AG04450 (cell line): ENCODE data around the gene ADH4. TPM values are rescaled to one million over a fixed set of nuclear protein-coding genes. Genes with fewer than 3 reads are reported as not detected.

ENCODE experiments used
- CTCF ChIA-PET: fragments of 300-600, 350-600 bp; formaldehyde crosslinking; extraction: SDS; loops from one replicate; lab custom pipeline; 2022; ENCODE audit warnings: antibody characterized with exemption, inconsistent platforms; lab: Charles Lee
- POLR2A ChIA-PET: fragments of 350-600 bp; formaldehyde crosslinking; extraction: SDS; loops from one replicate; lab custom pipeline; 2021; ENCODE audit warnings: antibody characterized with exemption, inconsistent platforms; lab: Yijun Ruan, JAX
- DNase-seq: peaks from one replicate; pipeline ENCODE4 v3.0.0-alpha.2; 2011; ENCODE audit warnings: low read depth, low spot score
- H3K27ac ChIP-seq: one replicate; pipeline ENCODE4 v1.5.1; 2012; ENCODE audit warnings: low read depth, low read length, control low read depth
- H3K27me3 ChIP-seq: one replicate; pipeline ENCODE4 v1.6.0; 2012; ENCODE audit warnings: low read length; ENCODE audit not compliant: control insufficient read depth, insufficient read depth
- H3K4me3 ChIP-seq: 2 replicates; pipeline ENCODE4 v1.5.1; 2011; ENCODE audit warnings: mild to moderate bottlenecking, low read depth, low read length, control low read depth
- H3K9me3 ChIP-seq: 2 replicates; pipeline ENCODE4 v1.5.1; 2012; ENCODE audit warnings: low read length; ENCODE audit not compliant: control insufficient read depth, insufficient read depth
- polyA plus RNA-seq: library from polyadenylated mRNA; depleted of rRNA; stranded (reverse); fragments of >200 nt; gene quantifications from 2 replicates; pipeline ENCODE4 v1.2.3, GENCODE V29; 2011
- TF ChIP-seq, protein P1 (sequence below): IDR thresholded peaks from 2 replicates; pipeline ENCODE4 v1.5.1; 2011; ENCODE audit warnings: low read depth, low read length, control low read depth, inconsistent platforms

ADH4 gene
- polyA plus RNA-seq, 1 experiment: not detected

DNA sequence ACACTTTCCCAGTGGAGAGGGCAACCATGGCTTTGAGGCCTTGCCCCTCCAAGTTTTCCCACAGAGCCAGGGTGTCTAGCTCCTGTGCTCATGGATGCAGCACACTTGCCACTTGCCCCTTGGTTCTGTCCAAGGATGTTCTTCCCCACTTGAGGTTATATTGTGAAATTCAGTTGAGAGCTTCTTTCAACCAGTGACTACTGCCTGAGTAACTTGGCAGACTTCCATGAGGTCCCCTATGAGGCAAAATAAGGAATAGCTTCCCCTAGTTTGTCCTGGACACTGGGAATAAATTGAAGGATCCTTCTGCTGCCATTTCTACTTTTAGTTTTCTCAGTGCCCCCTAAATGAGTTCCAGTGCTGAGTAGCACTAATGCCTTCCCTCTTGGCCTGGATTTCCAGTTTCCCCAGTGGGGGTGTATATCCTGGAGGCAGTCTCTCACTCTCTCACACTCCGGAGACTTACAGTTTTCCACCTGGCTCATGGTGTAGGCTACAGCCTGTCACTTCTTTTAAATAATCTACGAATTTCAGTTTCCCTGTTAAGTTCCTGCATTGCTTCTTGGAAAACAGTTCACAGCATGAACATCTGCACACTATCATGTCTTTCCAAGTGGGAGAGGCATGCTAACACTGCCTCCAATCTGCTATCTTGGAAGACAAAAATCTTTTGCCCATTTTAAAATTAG, 36.4 kb upstream of the ADH4 start:
- ChIA-PET POLR2A (interaction anchor here (0.7 kb wide), 1 partner anchor 92 kb away, joined by 3 read pairs; the partner anchor contains the start of gene ADH5), CTCF (no interaction called here)
- DNase-seq: peak; percentile 44
- TF ChIP-seq, protein P1, sequence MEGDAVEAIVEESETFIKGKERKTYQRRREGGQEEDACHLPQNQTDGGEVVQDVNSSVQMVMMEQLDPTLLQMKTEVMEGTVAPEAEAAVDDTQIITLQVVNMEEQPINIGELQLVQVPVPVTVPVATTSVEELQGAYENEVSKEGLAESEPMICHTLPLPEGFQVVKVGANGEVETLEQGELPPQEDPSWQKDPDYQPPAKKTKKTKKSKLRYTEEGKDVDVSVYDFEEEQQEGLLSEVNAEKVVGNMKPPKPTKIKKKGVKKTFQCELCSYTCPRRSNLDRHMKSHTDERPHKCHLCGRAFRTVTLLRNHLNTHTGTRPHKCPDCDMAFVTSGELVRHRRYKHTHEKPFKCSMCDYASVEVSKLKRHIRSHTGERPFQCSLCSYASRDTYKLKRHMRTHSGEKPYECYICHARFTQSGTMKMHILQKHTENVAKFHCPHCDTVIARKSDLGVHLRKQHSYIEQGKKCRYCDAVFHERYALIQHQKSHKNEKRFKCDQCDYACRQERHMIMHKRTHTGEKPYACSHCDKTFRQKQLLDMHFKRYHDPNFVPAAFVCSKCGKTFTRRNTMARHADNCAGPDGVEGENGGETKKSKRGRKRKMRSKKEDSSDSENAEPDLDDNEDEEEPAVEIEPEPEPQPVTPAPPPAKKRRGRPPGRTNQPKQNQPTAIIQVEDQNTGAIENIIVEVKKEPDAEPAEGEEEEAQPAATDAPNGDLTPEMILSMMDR: no peak
- Histone ChIP-seq H3K9me3 (no peaks in the 10 kb centered on the region), H3K27ac (no peak overlapping the region), H3K4me3 (no peak overlapping the region), H3K27me3 (no peaks in the 10 kb centered on the region)

DNA sequence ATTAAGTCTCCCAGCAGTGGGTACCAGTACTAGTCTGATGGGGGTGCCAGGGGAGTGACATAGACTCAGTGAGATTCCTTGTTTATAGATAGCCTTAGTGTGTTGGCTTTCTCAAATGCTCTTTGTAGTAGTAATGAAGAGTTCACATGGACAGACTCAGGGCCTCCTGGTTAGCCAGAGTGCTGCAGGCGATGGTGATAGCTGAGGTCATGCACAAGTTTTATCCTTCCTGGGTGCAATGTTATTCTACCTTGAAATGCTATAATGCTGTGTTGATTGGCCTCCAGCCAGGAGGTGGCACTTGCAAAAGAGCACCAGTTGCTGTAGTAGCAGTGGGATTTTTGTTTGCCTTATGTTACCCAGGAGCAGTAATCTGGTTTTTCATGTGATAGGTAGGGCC, 35.5 kb upstream of the ADH4 start:
- Histone ChIP-seq H3K27ac (no peak overlapping the region), H3K4me3 (no peak overlapping the region), H3K27me3 (no peaks in the 10 kb centered on the region), H3K9me3 (no peaks in the 10 kb centered on the region)
- no peak for DNase-seq
- TF ChIP-seq, protein P1: no peak
- CTCF ChIA-PET: no interaction called here
- POLR2A ChIA-PET: no interaction called here

DNA sequence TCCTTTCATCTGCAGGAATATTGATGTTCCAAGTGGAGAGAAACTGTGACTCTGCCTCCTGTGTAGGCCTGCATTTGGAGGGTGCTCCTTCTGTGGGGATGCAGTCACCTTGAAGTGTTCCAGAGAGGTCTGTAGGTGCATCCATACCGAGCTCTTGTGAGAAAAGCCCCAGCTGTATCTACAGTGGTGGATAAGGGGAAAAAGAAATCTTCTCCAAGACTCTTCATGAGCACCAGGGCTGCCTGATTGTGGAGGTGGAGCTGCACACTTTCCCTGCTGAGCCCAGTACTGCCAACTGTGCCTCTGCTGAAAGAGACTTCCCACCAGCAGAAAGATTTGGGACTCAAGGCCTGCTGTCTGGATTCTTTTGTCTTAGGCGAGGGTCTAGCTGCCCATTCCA, 35.1 kb upstream of the ADH4 start:
- Histone ChIP-seq H3K27ac (no peak overlapping the region), H3K9me3 (no peaks in the 10 kb centered on the region), H3K27me3 (no peaks in the 10 kb centered on the region), H3K4me3 (no peak overlapping the region)
- ChIA-PET POLR2A (no interaction called here), CTCF (no interaction called here)
- TF ChIP-seq, protein P1: no peak
- no peak for DNase-seq

DNA sequence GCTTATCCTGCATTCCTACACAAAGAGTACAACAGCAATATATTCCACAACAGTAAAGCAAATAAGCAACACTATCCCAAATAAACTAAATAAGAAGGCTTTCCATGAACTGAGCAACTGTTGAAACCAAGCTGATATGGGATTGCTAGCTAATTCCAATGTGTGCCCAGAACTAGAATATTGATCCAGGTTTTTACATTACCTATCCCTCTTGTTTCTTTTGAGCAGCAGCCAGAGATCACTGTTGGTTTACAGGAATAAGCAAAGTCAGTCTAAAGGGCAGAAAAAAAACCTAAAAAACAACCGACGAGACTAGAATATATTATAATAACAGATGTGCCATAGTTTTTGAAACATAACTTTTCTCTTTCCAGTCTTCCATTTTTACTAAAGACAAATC, 22.4 kb upstream of the ADH4 start:
- H3K27ac ChIP-seq: no peak overlapping the region
- POLR2A ChIA-PET: no interaction called here
- no peak overlapping the region for H3K4me3 ChIP-seq
- TF ChIP-seq, protein P1: no peak
- no peaks in the 10 kb centered on the region for H3K9me3 ChIP-seq
- CTCF ChIA-PET: interaction anchor here (0.6 to 1.3 kb wide), 2 partner anchors 35 to 281 kb away, joined by 3 to 4 read pairs; no protein-coding TSS in a partner anchor
- no peaks in the 10 kb centered on the region for H3K27me3 ChIP-seq
- DNase-seq: no peak

DNA sequence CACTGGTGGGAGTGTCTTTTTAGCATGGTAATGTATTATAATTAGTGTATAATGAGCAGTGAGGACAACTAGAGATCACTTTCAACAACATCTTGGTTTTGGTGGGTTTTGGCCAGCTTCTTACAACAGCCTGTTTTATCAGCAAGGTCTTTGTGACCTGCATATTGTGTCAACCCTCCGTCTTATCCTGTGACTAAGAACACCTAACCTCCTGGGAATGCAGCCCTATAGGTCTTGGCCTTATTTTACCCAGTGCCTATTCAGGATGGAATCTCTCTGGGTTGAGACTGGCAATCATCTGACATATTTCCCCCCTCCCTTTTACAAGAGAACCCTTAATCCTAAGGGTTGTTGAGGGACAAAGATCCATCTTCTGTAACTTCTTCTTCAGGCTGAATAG, 21.9 kb upstream of the ADH4 start:
- Histone ChIP-seq H3K4me3 (no peak overlapping the region), H3K27me3 (no peaks in the 10 kb centered on the region), H3K27ac (no peak overlapping the region), H3K9me3 (no peaks in the 10 kb centered on the region)
- TF ChIP-seq, protein P1: no peak
- no peak for DNase-seq
- CTCF ChIA-PET: interaction anchor here (1.3 kb wide), 1 partner anchor 36 kb away, joined by 4 read pairs; no protein-coding TSS in a partner anchor
- POLR2A ChIA-PET: no interaction called here
